Fibroblast of lung (primary cell): Measurements from ENCODE around the gene FRMD7. TPM values are rescaled to one million over a fixed set of nuclear protein-coding genes. Genes with fewer than 3 reads are reported as not detected.

Experiments used
- DNase-seq, 2 donors: peaks; one replicate each; pipeline versions ENCODE4 v3.0.0 to v3.0.0-alpha.2; 2010; ENCODE audit warnings: low read depth in 2 of 2
- H2AFZ ChIP-seq: 2 replicates; pipeline ENCODE4 v1.5.1; 2012; ENCODE audit warnings: low read length, control low read depth, inconsistent platforms
- H3K27ac ChIP-seq: 2 replicates; pipeline ENCODE4 v1.5.1; 2011; ENCODE audit warnings: low read length, control low read depth; ENCODE audit not compliant: insufficient read depth
- H3K27me3 ChIP-seq: 2 replicates; pipeline ENCODE4 v1.5.1; 2011; ENCODE audit warnings: mild to moderate bottlenecking, low read length; ENCODE audit not compliant: control insufficient read depth, insufficient read depth
- H3K36me3 ChIP-seq: 2 replicates; pipeline ENCODE4 v1.5.1; 2011; ENCODE audit warnings: low read length; ENCODE audit not compliant: control insufficient read depth, insufficient read depth
- H3K4me1 ChIP-seq: 2 replicates; pipeline ENCODE4 v1.5.1; 2011; ENCODE audit warnings: low read length; ENCODE audit not compliant: control insufficient read depth, insufficient read depth; ENCODE audit errors: extremely low read depth
- H3K4me2 ChIP-seq: 2 replicates; pipeline ENCODE4 v1.5.1; 2011; ENCODE audit warnings: low read length, control low read depth; ENCODE audit not compliant: insufficient read depth; ENCODE audit errors: extremely low read depth
- H3K4me3 ChIP-seq, 4 experiments: fragments of 200-600 bp in 1 of 4; sonication (generic) in 1 of 4; replicated peaks in 1 of 4; 2 replicates each; pipeline ENCODE4 v1.5.1; 2011 to 2016; ENCODE audit warnings: low read length in 4 of 4, low read depth in 3 of 4, mild to moderate bottlenecking in 3 of 4, control low read depth in 2 of 4, inconsistent platforms in 1 of 4, mixed read lengths in 1 of 4; ENCODE audit not compliant: insufficient read depth in 1 of 4; ENCODE audit errors: control extremely low read depth in 1 of 4
- H3K79me2 ChIP-seq: 2 replicates; pipeline ENCODE4 v1.5.1; 2012; ENCODE audit warnings: mild to moderate bottlenecking, low read length, inconsistent platforms; ENCODE audit not compliant: control insufficient read depth, insufficient read depth
- H3K9ac ChIP-seq: 2 replicates; pipeline ENCODE4 v1.5.1; 2011; ENCODE audit warnings: mild to moderate bottlenecking, low read length, control low read depth; ENCODE audit not compliant: insufficient read depth
- H3K9me3 ChIP-seq: 2 replicates; pipeline ENCODE4 v1.5.1; 2012; ENCODE audit warnings: low read depth, low read length; ENCODE audit not compliant: control insufficient read depth, insufficient read depth
- H4K20me1 ChIP-seq: 2 replicates; pipeline ENCODE4 v1.5.1; 2011; ENCODE audit warnings: low read length; ENCODE audit not compliant: control insufficient read depth, insufficient read depth; ENCODE audit errors: extremely low read depth
- EZH2 ChIP-seq: IDR thresholded peaks from 2 replicates; pipeline ENCODE4 v1.5.1; 2012; ENCODE audit warnings: low read length, control low read depth, mild to moderate bottlenecking; ENCODE audit errors: missing control alignments
- polyA plus RNA-seq, 2 donors: library from polyadenylated mRNA; depleted of rRNA in 1 of 2; stranded (reverse) in 1 of 2; unstranded in 1 of 2; fragments of >200 nt; gene quantifications; 2 replicates each; pipeline ENCODE4 v1.2.1, GENCODE V29; 2011 to 2012; ENCODE audit warnings: missing spikeins in 1 of 2
- total RNA-seq: library from RNA; depleted of rRNA; stranded (reverse); fragments of >200 nt; gene quantifications from 2 replicates; pipeline ENCODE4 v1.2.1, GENCODE V29; 2014
- TF ChIP-seq, protein P1 (sequence below), 2 donors: IDR thresholded peaks in 1 of 2; conservative IDR thresholded peaks in 1 of 2; 1 replicate in 1 of 2; 2 replicates in 1 of 2; pipeline ENCODE4 v1.5.1; 2011 to 2012; ENCODE audit warnings: low read length in 2 of 2, control low read depth in 1 of 2, inconsistent platforms in 1 of 2, low read depth in 1 of 2, mild to moderate bottlenecking in 1 of 2

FRMD7 gene
- total and polyA plus RNA-seq, 2 donors (not counting 1 experiment from before 2014, with no cell fraction given) = under 0.01 to 0.10 TPM

DNA sequence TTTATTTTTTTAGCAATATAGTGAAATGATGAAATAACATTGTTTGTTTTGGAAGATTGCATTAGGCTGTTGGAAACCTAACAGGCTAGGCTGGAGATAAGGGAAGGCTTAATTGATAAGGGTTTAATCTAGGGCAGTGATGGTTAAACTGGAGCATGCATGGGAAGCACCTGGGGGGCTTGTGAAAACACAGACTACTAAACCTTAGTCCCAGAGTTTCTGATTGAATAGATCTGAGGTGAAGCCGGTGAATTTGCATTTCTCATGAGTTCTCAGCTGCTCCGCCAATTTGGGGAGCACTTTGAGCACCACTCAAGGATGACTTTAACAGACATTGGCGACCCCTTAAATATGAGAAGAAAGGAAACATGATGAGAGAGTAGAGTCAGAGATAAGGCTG, 93.2 kb downstream of the FRMD7 start:
- no peaks in the 10 kb centered on the region for H3K4me1 ChIP-seq
- H2AFZ ChIP-seq = no peak overlapping the region
- no peaks in the 10 kb centered on the region for H3K79me2 ChIP-seq
- H3K36me3 ChIP-seq = no peaks in the 10 kb centered on the region
- H3K27me3 ChIP-seq = no peaks in the 10 kb centered on the region
- no peak for TF ChIP-seq EZH2
- TF ChIP-seq, protein P1, sequence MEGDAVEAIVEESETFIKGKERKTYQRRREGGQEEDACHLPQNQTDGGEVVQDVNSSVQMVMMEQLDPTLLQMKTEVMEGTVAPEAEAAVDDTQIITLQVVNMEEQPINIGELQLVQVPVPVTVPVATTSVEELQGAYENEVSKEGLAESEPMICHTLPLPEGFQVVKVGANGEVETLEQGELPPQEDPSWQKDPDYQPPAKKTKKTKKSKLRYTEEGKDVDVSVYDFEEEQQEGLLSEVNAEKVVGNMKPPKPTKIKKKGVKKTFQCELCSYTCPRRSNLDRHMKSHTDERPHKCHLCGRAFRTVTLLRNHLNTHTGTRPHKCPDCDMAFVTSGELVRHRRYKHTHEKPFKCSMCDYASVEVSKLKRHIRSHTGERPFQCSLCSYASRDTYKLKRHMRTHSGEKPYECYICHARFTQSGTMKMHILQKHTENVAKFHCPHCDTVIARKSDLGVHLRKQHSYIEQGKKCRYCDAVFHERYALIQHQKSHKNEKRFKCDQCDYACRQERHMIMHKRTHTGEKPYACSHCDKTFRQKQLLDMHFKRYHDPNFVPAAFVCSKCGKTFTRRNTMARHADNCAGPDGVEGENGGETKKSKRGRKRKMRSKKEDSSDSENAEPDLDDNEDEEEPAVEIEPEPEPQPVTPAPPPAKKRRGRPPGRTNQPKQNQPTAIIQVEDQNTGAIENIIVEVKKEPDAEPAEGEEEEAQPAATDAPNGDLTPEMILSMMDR (conservative IDR thresholded peaks at IDR 0.05 in 1 of 2, IDR thresholded peaks at IDR 0.05 in 1 of 2; ENCODE audit: low read depth in 1 of 2, low read length in 2 of 2) = no peak
- no peak overlapping the region for H3K4me3 ChIP-seq
- H3K9me3 ChIP-seq = no peaks in the 10 kb centered on the region
- H4K20me1 ChIP-seq = no peaks in the 10 kb centered on the region
- H3K9ac ChIP-seq = no peak overlapping the region
- no peak overlapping the region for H3K4me2 ChIP-seq
- H3K27ac ChIP-seq = no peak overlapping the region
- no peak for DNase-seq

DNA sequence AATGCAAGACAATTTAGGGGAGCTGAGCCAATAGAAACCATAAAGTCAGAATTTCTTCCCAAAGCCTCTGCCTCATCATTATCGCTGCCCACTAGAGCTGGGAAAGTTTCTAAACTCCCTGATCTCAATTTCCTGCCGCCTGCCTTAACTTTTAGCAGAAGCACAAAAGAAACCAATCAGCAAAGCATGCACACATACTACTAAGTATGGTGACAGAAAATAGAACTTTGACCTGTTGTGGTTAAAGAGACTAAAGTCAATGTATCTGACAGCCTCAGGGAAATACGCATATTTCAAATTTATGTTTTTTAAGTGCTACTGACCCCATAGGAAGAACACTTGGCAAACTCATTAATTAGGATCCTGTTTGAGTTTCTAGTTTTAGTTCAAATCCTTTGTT, 94.7 kb downstream of the FRMD7 start:
- no peaks in the 10 kb centered on the region for H4K20me1 ChIP-seq
- no peak overlapping the region for H3K4me2 ChIP-seq
- H3K4me3 ChIP-seq = no peak overlapping the region
- no peaks in the 10 kb centered on the region for H3K79me2 ChIP-seq
- TF ChIP-seq EZH2 = no peak
- TF ChIP-seq, protein P1 (conservative IDR thresholded peaks at IDR 0.05 in 1 of 2, IDR thresholded peaks at IDR 0.05 in 1 of 2; ENCODE audit: low read depth in 1 of 2, low read length in 2 of 2) = no peak
- H3K27me3 ChIP-seq = no peaks in the 10 kb centered on the region
- H3K9me3 ChIP-seq = no peaks in the 10 kb centered on the region
- H3K27ac ChIP-seq = no peak overlapping the region
- no peak overlapping the region for H2AFZ ChIP-seq
- no peak overlapping the region for H3K9ac ChIP-seq
- no peaks in the 10 kb centered on the region for H3K36me3 ChIP-seq
- no peaks in the 10 kb centered on the region for H3K4me1 ChIP-seq
- no peak for DNase-seq

DNA sequence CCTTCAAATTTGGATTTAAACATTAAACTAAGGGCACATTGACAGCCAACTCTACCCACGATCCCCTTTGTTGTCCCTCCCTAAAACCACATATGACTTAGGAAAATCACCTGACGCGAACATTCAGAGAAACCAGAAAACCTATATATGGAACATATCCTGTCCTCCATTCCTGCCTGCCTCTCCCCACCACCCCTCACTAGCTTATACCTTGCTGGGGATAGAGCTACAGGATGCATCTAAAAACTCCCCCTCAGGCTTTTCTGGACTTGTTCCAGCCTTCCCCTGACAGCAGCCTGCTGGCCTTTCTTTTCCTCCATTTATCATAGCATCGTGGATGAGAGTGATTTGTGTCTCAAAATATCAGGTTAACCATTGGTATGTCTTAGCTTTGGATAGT, 96.0 kb downstream of the FRMD7 start:
- Histone ChIP-seq H3K79me2 (no peaks in the 10 kb centered on the region), H3K36me3 (no peaks in the 10 kb centered on the region), H3K27ac (no peak overlapping the region)

More for the DNA sequence above, 96.0 kb downstream of the FRMD7 start:
- TF ChIP-seq, protein P1 (conservative IDR thresholded peaks at IDR 0.05 in 1 of 2, IDR thresholded peaks at IDR 0.05 in 1 of 2; ENCODE audit: low read depth in 1 of 2, low read length in 2 of 2) = no peak
- TF ChIP-seq EZH2 = no peak
- Histone ChIP-seq H3K27me3 (no peaks in the 10 kb centered on the region), H3K9ac (no peak overlapping the region), H3K4me2 (no peak overlapping the region), H3K4me3 (no peak overlapping the region), H2AFZ (no peak overlapping the region), H3K4me1 (no peaks in the 10 kb centered on the region), H3K9me3 (no peaks in the 10 kb centered on the region), H4K20me1 (no peaks in the 10 kb centered on the region)
- no peak for DNase-seq
